NT2/D1 (cell line): Measurements from ENCODE around the gene ZCWPW1.
A peak's percentile ranks its signal among the peaks of the same experiment; 100 is the strongest.

Source experiments
- DNase-seq: peaks from one replicate; pipeline ENCODE4 v3.0.0-alpha.2; 2011; ENCODE audit warnings: low read depth, low spot score
- H3K27me3 ChIP-seq: 2 replicates; pipeline ENCODE4 v1.6.0; 2011; ENCODE audit warnings: mild to moderate bottlenecking; ENCODE audit not compliant: insufficient read length, insufficient read depth
- H3K36me3 ChIP-seq: 2 replicates; pipeline ENCODE4 v1.6.1; 2011; ENCODE audit warnings: mild to moderate bottlenecking, low read length, mixed read lengths; ENCODE audit not compliant: insufficient read depth, insufficient read length
- H3K4me1 ChIP-seq: 2 replicates; pipeline ENCODE4 v1.5.1; 2011; ENCODE audit not compliant: insufficient read depth, insufficient read length
- H3K4me3 ChIP-seq: 2 replicates; pipeline ENCODE4 v1.5.1; 2011; ENCODE audit warnings: low read depth; ENCODE audit not compliant: insufficient read length
- H3K9ac ChIP-seq: 2 replicates; pipeline ENCODE4 v1.6.0; 2011; ENCODE audit warnings: low read depth; ENCODE audit not compliant: insufficient read length
- H3K9me3 ChIP-seq: 2 replicates; pipeline ENCODE4 v1.5.1; 2011; ENCODE audit warnings: mild to moderate bottlenecking, low read length; ENCODE audit not compliant: insufficient read depth
- SUZ12 ChIP-seq: IDR thresholded peaks from 2 replicates; pipeline ENCODE4 v1.6.1; 2011; ENCODE audit not compliant: insufficient read length, insufficient read depth; ENCODE audit errors: extremely low read depth
- YY1 ChIP-seq: IDR thresholded peaks from 2 replicates; pipeline ENCODE4 v1.6.1; 2011; ENCODE audit not compliant: insufficient read length, insufficient read depth
- ZNF274 ChIP-seq: IDR thresholded peaks from 2 replicates; pipeline ENCODE4 v1.6.1; 2011; ENCODE audit warnings: mild to moderate bottlenecking, low read depth, low read length

Gene ZCWPW1

DNA sequence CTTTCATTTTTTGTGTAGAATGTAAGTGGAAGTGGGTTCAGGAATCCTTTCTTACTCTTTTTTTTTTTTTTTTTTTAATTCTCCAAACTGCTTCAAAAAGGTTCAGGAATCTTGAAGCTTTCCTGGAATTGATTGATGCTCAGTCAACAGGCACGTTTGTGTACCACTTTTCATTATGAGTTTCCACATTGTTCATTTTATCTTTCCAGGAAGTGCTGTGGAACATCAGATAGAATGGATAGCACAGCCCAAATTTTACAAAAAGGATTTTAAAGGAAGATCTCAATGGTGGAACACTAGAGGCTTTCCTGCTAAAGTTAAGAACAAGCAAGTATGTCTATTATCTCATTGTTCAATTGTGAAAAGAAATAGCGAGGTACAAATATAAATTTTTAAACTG is 9.7 kb upstream of the ZCWPW1 start:
- H3K4me1 ChIP-seq, result peaks cover 4% of the 10 kb centered on the region
- no peak for TF ChIP-seq SUZ12
- TF ChIP-seq ZNF274, result no peak
- no peak for TF ChIP-seq YY1
- peaks cover 22% of the 10 kb centered on the region for H3K36me3 ChIP-seq
- H3K9ac ChIP-seq, result no peak overlapping the region
- H3K9me3 ChIP-seq, result no peaks in the 10 kb centered on the region
- H3K27me3 ChIP-seq, result no peaks in the 10 kb centered on the region
- H3K4me3 ChIP-seq, result no peak overlapping the region
- DNase-seq, result no peak

DNA sequence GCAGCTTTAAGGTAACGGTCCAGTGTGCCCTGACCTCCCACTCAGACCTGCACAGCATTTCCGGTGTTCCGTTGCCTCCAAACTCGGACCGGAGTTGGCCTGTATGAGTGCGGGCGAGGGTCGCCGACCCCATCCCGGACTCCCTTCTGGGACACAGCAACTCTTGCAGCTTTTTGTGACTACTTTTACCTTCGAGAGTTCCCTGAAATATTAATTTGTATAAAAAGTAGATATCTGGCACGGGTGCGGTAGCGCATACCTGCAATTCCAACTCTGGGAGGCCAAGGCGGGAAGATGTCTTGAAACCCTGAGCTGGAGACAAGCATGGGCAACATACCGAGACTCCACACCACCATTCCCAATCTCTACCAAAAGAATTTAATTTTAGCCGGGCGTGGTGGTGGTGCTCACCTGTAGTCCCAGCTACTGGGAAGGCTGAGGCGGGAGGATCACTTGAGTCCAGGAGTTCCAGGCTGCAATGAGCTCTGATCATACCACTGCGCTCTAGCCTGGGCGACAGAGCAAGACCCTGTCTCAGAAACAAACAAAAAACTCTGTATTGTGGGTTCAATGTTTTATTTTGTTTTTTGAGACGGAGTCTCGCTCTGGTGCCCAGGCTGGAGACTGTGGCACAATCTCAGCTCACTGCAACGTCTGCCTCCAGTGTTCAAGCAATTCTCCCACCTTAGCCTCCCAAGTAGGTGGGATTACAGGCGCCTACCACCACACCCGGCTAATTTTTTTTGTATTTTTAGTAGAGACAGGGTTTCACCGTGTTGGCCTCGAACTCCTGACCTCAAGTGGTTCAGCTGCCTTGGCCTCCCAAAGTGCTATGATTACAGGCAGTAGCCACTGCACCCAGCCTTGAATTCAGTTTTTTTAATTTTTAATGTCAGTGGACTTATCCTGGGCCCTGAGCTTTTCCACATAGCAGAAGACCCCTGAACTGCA is 8.9 kb upstream of the ZCWPW1 start:
- Histone ChIP-seq H3K9me3 (no peaks in the 10 kb centered on the region), H3K4me3 (no peak overlapping the region), H3K4me1 (peaks cover 6% of the 10 kb centered on the region), H3K36me3 (peaks cover 30% of the 10 kb centered on the region), H3K27me3 (no peaks in the 10 kb centered on the region), H3K9ac (peak overlapping the region; percentile 42)
- DNase-seq, result no peak
- TF ChIP-seq ZNF274 (no peak), SUZ12 (no peak), YY1 (no peak)

DNA sequence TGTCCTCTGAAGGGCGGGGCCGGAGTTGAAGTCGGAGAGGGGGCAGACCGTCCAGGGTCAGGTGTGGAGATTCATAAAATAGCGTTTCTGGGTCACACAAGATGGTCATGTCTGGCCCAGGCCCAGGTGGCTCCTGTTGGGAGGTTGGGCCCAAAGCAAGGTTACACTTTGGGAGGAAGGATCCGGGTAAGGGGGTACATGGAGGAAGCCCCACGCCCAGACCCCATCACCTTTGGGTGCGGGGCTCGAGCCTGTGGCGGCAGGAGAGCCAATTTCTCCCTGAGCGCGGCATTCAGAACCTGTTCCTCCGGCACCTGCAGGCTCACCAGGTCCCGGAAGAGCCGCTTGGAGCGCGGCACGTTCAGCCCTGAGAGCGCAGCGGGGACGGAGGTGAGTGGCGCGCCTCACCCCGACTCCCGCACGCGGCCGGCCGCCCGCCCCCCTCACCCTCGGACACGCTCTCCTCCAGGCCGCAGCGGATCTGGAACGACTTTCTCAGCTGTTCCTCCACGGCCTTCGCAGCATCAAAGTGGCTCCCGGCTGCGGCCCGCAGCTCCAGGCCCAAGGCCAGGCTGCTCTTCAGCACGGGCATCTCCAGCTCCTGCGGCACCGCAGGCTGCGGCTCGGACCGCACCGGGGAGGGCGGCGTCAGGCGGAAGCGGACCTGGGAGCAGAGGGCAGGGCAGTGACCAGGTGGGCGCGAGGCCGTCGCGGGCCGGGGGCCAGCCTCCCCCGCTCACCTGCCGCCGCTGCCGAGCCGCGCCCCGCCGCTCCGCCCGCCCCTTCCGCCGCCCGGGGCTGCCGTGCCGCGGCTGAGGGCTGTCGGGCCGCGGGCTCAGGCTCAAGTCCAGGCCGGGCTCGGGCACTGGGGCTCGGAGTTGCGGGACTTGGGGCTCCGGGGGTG is 7.2 kb upstream of the ZCWPW1 start:
- Histone ChIP-seq H3K4me1 (peaks cover 17% of the 10 kb centered on the region), H3K9me3 (no peaks in the 10 kb centered on the region), H3K4me3 (peak overlapping the region; percentile 82), H3K27me3 (no peaks in the 10 kb centered on the region), H3K36me3 (peaks cover 48% of the 10 kb centered on the region), H3K9ac (peak overlapping the region; percentile 93)
- DNase-seq, result no peak
- no peak for TF ChIP-seq ZNF274
- TF ChIP-seq SUZ12, result no peak
- TF ChIP-seq YY1, result no peak

DNA sequence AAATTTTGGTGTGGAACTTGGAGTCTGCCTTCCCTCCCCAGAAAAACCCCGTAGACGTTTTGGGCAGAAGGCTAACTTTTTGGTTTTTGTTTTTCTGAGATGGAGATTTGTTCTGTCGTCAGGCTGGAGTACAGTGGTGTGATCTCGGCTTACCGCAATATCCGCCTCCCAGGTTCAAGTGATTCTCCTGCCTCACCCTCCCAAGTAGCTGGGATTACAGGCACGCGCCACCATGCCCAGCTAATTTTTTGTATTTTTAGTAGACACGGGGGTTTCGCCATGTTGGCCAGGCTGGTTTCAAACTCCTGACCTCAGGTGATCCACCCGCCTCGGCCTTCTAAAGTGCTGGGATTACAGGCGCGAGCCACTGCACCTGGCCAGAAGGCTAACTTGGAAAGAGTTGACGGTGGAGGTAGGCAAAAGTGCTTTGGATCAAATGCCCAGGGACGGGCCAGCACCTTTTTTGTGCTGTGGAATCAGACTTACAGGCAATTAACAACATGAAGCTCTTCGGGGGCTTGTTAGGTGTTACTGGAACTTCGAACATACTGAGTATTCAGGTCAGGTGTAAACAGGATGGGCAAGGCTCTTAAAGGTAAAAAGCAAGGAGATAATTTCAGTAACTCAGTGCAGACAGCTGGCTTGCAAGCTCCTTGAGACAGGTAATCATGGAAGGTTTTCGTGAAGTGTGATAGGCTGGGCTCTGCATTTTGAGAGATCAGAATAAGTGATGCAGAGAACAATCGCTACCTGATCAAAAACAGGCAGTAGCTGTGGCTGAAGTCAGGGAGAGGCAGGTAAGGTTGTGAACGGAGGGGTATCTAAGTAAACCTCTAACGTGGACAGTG is 6.0 kb upstream of the ZCWPW1 start:
- Histone ChIP-seq H3K36me3 (peaks cover 51% of the 10 kb centered on the region), H3K27me3 (no peaks in the 10 kb centered on the region), H3K4me3 (peak overlapping the region; percentile 82), H3K4me1 (peaks cover 17% of the 10 kb centered on the region), H3K9me3 (no peaks in the 10 kb centered on the region), H3K9ac (peak overlapping the region; percentile 93)
- no peak for DNase-seq
- TF ChIP-seq ZNF274, result no peak
- no peak for TF ChIP-seq SUZ12
- TF ChIP-seq YY1, result no peak

DNA sequence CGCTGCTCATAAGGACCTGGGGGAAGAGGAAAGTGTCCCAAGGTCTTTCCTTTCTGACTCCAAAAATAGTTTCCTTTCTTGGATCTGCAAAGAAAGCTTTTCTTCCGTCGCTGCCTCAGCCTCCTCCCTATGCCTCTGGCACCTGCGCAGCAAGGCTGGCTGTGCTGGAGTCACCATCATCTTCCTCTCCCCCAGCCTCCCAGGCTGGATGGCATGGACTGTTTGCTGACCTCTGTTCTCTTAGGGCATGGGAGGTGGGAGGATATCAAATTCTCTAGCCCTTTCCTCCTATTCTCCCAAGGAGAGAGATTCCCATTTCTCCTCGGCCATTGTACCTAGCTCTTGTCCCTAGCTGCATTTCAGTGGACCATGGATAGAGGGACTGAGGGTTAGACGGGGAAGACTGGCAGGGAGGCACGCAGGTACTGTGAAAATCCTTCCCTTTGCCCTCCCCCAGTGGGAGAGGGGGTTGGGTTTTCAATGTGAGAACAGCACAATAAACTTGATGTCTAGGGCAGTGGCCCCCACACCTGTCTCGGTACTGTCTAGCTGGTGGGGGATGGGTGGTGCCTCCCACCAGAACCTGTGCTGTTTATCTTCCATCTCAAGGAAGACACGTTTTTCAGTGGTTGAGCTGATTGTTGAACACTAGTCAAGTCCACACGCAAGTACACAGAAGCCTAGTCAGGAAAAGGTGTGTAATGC is 5.2 kb upstream of the ZCWPW1 start:
- H3K36me3 ChIP-seq, result peaks cover 51% of the 10 kb centered on the region
- H3K4me1 ChIP-seq, result peaks cover 17% of the 10 kb centered on the region
- H3K27me3 ChIP-seq, result no peaks in the 10 kb centered on the region
- no peaks in the 10 kb centered on the region for H3K9me3 ChIP-seq
- DNase-seq, result no peak
- H3K9ac ChIP-seq, result peak overlapping the region; percentile 61
- H3K4me3 ChIP-seq, result no peak overlapping the region
- no peak for TF ChIP-seq ZNF274
- TF ChIP-seq YY1, result no peak
- TF ChIP-seq SUZ12, result no peak

DNA sequence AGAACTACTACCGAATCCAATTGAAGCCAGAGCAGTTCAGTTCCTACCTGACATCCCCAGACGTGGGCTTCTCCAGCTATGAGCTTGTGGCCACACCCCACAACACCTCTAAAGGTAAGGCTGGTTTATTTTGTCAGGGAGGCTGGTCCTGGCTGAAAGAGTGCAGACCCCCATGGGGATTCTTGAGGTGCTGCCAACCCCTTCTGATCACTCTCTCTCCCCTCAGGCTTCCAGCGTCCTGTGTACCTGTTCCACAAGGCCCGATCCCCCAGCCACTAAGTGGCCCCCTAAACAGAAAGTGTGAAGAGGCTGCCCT is 4.7 kb upstream of the ZCWPW1 start:
- no peak overlapping the region for H3K4me3 ChIP-seq
- TF ChIP-seq ZNF274 (no peak), SUZ12 (no peak), YY1 (no peak)
- peaks cover 51% of the 10 kb centered on the region for H3K36me3 ChIP-seq
- peaks cover 17% of the 10 kb centered on the region for H3K4me1 ChIP-seq
- H3K27me3 ChIP-seq, result no peaks in the 10 kb centered on the region
- no peaks in the 10 kb centered on the region for H3K9me3 ChIP-seq
- H3K9ac ChIP-seq, result no peak overlapping the region
- DNase-seq, result no peak
